HG03064 (cell line): ENCODE results near the gene VPS13D.
"Not testable (repeated sequence)": the region's sequence is repeated elsewhere in the genome, so short reads cannot be mapped to it uniquely, and the experiment has no call there.

Source experiments
- ATAC-seq: cut with Tn5 transposase; IDR thresholded peaks from one replicate; pipeline ENCODE4 v1.9.1; 2021; ENCODE audit warnings: low read depth; ENCODE audit not compliant: unreplicated experiment

VPS13D gene

DNA sequence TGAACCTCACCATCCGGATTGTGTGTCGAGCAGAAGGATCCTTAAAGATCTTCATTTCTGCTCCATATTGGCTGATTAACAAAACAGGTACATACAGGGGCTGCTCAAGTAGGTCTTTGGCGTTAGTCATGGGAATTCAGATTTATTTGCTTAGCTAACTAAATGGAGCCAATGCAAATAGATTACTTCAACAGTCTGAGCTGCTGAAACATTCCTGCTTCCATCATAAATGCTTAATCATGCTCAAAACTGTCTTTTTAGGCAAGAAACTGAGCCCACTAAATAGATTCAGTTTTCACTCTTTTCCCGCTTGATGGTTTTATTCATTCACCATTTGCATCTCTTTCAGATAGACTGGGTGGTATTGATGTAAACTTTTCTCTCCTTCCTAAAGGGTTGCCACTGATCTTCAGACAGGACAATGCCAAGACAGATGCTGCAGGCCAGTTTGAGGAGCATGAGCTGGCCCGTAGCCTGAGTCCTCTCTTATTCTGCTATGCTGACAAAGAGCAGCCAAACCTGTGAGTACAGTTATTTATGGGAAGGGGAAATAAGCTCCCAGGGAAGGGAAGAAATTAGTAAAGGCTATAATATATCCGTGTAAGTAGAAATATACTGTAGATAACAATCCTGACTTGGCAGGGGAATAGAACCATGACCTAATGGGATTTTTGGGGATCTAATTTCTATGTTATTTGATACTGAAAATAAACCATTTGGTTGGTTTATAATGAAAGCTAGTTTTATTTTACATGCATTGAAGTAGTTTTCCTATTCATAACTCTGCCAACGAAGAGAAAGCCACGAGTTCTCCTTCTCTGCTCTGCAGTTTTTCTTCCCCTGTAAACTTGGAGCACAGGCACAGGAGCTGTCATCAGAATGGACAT, 126.4 kb downstream of the VPS13D start:
- no peak for ATAC-seq

DNA sequence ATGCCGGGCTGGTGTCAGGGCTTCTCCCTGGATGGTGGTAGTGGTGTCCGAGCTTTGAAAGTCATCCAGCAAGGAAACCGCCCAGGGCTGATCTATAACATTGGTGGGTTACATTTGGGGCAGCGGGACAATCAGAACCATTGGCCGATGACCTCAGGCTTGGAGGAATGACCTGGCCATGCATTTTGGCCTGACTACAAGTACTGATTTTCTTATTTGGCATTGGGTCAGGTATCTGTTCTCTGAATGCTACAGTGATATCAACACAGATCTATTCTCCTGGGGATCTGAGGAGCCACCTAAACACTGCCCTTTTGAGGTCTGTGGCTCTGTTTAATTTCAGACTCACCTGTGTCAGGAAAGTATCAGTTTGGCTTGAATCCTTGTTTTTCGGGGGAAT, 128.7 kb downstream of the VPS13D start:
- no peak for ATAC-seq

DNA sequence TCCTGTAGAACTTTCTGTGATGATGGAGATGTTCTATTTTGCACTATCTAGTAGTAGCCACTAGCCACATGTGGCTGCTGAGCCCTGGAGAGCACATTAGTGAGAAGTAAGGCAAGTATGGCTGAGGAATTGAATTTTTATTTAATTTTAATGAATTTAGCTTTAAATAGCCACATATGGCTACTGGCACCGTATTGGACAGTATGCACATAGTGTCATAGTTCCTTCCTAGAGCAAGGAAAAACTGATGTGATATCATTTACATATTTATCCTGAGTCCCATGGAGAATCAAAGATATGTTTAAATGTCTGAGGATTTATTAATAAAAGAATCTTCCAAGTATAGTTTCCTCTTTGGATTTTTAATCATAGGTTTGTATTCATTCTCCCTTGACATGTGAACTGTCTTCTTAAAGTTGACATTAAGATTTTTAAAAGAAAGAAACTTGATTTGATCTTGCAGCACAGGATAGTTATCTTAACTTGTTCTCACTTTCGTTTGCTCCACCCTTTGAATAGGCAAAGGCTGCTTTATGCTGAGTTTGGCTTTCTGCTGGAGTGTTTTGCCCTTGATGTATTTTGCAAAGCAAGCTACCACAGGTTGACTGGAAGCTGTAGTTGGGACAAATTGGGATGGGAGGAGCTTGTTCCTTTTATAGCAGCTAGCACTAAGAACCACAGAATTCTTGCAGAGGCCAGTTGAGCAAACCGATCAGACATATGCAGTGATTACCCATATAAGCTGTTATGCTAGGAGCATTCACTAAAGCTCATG, 129.7 kb downstream of the VPS13D start:
- no peak for ATAC-seq

DNA sequence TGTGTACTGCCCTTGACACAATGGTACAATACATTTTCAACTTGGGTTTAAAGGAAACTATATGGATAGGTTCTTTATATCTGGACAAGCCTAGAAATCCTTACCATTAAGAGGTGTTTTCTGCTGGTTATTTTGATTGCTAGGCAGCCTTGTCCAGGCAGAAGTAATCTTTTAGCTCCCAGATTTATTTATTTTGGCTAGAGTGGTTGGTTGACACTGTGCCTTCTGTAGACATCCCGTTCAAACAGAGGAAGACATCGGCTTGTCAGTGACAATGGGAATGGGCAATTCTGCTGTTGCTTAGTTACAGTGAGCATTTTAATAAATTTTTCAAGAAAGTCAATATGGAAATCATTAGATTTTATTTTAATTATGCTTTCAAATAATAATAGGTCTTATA, 138.8 kb downstream of the VPS13D start:
- no peak for ATAC-seq

DNA sequence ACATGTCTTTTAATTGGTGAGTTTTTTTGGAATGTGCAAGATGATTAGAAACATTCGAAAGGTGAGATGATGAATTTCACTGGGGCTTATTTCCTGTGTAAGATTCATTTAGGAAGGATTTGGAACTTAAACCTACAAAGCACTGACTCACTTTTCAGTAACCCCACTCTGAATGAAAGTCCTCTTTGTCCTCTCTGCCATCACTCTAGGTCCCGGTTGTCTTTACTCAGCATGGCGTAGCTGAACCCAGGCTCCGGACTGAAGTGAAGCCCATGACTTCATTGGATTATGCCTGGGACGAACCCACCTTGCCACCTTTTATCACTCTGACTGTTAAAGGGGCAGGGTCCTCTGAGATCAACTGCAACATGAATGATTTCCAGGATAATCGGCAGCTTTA, 139.4 kb downstream of the VPS13D start:
- ATAC-seq = no peak

DNA sequence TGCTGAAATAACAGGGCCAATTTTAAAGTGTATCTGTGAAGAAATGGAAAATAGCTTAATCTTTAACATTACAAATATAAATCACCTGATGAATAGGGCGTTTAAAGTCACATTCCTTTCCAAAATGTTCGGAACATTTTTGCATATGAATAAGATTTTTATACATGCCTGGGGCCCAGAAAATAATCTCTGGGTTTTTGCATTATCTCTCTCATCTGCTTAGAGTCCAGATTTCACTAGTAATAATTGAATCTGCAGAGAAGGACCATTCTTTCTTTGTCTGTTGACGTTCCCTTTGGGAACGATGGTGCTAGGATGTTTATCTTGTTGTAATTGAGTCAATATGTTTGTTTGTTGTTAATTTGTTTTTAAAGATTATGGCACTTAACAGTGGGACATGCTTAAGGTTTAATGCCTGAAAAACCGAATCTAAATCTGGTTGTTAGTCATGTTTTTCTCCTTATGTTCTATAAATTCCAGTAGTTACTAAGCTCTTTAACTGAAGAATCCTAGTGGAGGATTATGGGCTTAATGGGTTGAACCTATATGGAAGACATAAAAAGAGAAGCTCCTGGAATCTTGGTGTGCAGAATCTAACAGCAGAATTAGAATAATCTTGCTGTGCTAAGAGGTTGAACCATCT, 140.6 kb downstream of the VPS13D start:
- ATAC-seq = no peak

DNA sequence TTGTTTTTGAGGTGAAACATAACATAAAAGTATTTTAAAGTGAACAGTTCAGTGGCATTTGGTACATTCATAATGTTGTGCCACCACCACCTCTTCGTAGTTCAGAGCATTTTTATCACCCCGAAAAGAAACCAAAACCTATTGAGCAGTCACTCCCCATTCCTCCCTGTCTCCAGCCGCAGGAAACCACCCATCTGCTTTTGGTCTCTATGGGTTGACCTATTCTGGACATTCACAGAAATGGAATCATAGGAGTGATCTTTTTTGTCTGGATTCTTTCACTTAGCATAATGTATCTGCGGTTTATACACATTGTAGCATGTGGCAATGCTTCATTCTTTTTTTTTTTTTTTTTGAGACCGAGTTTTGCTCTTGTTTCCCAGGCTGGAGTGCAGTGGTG, 141.2 kb downstream of the VPS13D start:
- ATAC-seq = no peak

DNA sequence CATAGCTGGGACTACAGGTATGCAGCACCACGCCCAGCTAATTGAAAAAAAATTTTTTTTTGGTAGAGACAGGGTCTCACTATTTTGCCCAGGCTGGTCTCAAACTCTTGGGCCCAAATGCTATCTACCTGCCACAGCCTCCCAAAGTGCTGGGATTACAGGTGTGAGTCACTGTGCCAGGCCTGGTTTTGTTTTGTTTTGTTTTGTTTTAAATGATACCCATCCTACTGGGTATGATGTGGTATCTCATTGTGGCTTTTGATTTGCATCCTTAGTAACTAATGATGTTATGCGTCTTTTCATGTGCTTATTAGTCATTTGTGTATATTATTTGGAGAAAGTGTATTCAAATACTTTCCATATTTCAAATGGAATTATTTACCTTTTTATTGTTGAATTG, 142.3 kb downstream of the VPS13D start:
- no peak for ATAC-seq

DNA sequence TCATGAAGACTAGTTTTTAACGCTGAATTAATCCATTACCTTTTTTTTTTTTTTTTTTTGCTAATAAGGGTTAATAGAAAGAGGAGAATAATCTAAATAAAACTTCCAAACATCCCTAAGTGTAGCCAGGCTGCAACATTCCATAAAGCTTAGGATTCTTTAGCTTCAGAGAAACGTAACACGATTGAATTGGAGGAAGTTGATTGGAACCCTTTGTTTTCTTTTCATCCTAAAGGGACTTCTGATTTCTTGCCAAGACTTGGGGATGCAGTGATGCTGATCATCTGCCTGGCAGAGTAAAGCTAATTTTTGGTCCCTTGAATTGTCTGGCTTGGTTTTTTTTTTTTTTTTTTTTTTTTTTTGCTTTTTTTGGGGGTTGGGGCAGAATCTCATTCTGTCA, 142.9 kb downstream of the VPS13D start:
- ATAC-seq = no peak

DNA sequence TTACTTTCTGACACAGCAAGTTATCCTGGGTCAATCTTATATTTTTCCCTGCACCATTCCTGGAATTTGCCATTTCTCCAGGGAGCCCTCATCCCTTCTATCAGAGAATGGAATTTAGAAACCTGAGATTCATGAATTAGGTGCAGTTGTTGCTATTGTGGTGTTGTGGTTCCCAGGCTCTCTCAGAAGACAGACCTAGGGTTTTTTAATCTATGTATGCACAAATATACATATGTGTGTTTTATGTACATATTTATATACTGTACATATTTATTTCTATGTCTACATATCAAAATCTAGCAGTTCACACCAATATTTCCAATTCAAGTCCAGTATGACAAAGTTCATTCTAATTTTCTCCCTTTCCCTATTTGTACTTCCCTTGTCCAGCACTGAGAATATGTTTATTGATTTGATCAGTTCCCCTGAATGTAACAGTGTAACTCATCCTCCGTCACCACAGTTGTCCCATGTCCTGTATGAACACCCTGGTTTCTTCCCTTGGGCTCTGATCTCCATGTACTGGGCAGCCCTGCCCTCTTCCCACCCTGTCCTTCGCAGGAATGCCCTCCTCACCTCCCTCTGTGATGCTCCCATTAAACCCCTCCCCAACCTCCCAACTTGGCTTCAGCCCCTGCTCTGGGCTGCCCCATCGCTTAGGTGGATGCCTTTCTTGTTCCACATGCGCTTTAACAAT, 145.5 kb downstream of the VPS13D start:
- no peak for ATAC-seq

DNA sequence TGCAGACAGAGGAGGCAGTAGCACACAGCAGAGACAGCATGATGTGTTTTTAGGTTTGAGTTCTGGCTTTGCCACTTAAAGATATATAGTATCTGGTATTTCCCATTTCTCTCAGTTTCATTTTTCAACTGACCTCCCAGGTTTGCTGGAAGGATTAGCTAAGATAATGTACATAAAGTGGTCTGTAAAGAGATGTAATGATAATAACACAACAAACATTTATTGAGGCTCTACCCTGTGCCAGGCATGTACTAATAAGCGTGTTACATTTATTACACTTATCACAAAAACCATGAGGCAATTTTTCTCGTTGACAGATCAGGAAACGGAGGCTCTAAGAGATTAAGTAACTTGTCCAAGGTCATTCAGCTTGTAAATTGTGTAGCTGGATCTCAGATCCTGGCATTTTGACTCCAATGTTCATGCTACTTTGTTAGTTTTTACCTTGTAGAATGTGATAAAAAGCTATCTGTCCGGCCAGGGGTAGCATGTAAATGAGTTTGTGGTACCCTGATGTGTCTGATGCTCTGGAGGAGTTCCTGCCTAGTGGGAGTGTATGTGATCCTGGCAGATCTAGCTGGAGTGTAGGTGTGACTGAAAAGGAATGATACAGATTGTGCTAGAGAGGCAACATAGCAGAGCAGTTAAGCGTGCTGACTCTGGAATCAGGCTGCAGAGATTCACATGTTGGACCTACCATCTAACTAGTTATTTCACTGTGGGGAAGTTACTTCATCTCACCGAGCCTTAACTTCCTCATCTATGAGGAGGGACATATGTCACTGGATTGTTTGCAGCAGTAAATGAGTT, 146.6 kb downstream of the VPS13D start:
- no peak for ATAC-seq

DNA sequence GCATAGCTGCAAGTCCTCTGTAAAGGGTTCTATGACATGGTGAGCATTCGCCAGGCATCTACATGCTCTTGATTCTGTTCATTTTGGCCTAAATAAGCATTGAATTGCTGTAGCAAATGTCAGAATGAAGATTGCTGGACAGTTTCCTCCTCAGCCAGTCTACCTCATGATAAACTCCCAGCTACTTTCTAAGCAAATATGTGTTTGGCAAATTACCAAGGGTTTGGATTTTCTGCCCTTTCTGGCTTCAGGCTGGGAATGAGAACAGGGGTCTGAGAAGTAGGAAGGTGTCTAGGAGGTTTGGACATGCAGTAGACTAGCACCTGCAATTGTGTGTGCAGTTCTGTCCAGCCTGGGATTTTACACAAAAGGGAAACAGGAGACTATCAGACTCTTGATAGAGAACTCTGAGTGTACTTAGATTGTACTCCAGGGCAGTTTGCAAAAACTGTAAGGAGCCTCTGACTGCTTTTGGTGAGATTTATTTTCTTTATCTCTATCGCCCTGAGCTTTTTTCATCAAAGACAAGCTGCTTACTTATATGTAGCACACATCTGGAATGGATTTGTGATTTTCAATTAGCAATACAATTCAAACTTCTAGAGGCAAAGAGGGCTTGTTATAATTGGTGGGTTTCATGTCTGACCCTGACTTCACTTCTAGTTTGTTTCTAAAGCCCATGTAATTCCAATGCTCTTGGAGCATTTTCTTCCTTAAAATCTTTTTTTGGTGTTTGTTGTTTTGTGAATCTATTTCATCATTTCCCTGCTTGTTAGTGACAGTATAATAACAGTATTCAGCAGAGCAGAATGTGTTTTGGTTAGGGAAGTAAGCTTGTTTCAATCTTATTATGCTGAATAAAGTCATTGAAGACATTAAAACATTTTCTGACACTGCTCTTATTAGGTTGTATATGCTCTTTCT, 150.8 kb downstream of the VPS13D start:
- no peak for ATAC-seq

DNA sequence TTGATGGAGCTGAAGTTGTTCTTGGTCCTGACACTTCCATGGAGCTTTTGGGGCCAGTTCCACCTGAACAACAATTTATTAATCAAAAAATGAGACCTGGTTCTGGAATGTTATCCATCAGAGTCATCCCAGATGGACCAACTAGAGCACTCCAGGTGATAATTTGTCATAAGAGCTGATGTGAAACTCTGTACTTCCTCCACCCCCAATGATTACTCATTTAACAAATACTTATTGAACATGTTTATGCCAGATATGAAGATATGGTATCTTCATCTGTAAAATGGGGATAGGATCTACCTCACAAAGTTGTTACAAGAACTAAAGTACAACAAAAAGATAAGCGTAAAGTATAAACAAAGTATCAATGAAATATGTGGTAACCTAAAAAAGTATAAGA, 153.2 kb downstream of the VPS13D start:
- no peak for ATAC-seq

DNA sequence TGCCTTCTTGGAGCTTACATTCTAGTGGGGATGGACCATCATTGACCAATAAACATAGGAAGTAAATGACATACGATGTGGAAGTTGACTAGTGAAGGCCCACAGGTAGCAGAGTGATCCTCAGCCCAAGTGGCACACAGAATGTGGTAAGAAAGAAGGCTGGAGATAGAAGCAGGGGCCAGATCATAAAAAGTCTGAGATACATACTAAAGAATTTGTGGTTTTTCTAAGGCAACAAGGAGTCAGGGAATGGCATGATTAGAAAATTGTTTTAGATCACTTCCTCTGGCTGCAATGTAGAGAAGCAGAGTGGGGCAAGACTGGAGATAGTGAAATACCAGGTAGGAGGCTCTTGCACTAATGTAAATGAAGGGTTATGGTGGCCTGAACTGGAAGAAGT, 154.0 kb downstream of the VPS13D start:
- ATAC-seq = no peak

DNA sequence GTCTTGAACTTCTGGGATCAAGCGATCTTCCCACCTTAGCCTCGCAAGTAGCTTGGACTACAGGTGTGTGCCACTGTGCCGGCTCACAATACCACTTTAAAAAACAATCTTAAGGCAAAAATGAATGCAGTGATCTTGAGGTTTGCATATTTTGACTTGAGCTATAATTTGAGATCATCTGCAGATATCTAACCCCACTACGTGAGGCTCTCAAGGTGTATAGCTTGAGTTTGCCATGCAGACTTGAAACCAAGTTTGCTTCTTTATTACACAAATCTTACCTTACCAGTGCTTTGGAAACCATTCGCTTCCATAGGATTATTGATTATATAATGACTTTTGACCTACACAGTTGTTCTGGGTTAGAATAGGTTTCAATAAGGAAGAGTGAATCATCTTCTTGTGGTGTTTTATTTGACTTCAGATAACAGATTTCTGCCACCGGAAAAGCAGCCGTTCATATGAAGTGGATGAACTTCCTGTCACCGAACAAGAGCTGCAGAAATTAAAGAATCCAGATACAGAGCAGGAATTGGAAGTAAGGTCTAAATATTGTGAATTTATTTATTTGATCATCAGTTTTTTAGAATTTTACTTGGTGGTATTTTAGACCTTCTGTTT, 155.1 kb downstream of the VPS13D start:
- ATAC-seq = no peak

DNA sequence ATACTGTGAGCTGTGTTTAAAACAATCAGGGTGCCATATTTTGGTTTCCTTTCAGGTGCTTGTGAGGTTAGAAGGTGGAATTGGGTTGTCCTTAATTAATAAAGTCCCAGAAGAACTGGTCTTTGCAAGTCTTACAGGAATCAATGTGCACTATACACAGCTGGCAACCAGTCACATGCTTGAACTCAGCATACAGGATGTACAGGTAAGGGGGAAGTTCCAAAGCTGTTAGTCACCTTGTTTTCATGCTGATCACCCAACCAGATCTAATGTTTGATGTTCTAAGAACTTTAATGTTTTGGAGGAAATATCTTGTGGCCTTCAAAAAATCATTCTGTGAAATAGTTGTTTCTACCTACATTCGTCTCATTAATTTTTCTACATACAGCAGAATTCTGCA, 156.3 kb downstream of the VPS13D start:
- ATAC-seq = no peak

DNA sequence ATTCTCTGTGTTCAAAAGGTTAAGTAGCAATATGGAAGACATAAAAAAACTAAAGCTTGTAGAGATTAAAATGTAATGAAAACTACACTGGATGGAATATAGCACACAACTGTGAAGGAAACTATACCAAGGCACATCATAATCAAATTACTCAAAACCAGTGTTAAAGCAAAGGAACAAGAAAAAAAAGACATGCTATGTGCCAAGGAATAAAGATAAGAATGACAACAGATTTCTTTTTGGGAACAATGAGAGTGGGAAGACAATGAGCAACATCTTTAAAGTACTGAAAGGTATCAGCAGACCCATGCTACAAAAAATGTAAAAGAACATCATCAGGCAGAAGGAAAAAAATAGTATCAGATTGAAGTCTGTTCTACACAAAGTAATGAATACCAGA, 157.8 kb downstream of the VPS13D start:
- no peak for ATAC-seq

DNA sequence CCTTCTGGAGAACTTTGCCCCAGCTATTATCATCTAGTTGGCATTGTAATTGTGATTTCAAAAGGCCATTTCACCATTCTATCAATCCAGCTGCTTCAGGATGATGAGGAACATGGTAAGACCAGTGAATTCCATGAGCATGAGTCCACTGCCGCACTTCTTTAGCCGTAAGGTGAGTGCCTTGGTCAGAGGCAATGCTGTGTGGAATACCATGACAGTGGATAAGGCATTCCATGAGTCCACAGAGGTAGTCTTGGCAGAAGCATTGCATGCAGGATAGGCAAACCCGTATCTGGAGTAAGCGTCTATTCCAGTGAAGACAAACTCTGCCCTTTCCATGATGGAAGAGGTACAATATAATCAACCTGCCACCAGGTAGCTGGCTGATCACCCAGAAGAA, 160.5 kb downstream of the VPS13D start:
- ATAC-seq = not testable (repeated sequence)
